VCaP (cell line): ENCODE measurements around the gene ANK3.

Experiments
- H3K27ac ChIP-seq: fragments of 450-650 bp; 2 replicates; pipeline ENCODE4 v1.5.1; 2017
- TF ChIP-seq, protein P1 (sequence below): fragments of 450-650 bp; conservative IDR thresholded peaks from 2 replicates; pipeline ENCODE4 v1.5.1; 2017; ENCODE audit warnings: mild to moderate bottlenecking, moderate library complexity

Gene ANK3

GRCh38 chr10:60096761-60097513 lies 292.7 kb downstream of the ANK3 start:
- TF ChIP-seq, protein P1, sequence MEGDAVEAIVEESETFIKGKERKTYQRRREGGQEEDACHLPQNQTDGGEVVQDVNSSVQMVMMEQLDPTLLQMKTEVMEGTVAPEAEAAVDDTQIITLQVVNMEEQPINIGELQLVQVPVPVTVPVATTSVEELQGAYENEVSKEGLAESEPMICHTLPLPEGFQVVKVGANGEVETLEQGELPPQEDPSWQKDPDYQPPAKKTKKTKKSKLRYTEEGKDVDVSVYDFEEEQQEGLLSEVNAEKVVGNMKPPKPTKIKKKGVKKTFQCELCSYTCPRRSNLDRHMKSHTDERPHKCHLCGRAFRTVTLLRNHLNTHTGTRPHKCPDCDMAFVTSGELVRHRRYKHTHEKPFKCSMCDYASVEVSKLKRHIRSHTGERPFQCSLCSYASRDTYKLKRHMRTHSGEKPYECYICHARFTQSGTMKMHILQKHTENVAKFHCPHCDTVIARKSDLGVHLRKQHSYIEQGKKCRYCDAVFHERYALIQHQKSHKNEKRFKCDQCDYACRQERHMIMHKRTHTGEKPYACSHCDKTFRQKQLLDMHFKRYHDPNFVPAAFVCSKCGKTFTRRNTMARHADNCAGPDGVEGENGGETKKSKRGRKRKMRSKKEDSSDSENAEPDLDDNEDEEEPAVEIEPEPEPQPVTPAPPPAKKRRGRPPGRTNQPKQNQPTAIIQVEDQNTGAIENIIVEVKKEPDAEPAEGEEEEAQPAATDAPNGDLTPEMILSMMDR, result no peak
- H3K27ac ChIP-seq, result no peak overlapping the region

- TF ChIP-seq, protein P1, result no peak
- H3K27ac ChIP-seq, result no peak overlapping the region
Observed at GRCh38 chr10:60093317-60093716, 296.4 kb downstream of the ANK3 start.

DNA sequence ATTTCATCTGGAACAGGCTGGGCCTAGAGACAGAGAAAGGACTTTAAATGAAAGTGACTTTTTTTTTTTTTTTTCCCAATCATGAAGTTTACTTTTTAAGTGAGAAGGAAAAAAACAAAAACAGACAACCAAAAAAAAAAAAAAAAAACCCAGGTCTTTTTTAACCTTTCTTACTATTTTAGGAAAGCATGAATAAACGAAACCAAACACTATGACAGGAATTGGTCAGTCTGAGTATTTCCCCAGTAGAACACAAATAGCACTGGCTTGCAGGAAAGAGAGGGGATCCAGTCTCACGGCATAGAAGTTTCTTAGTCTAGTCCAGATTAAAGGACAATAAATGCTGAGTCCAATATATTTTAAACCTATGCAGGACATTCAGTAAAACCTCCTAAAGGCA lies 302.8 kb downstream of the ANK3 start:
- TF ChIP-seq, protein P1, result no peak
- peak overlapping the region; percentile 60 for H3K27ac ChIP-seq

- TF ChIP-seq, protein P1, result no peak
Observed at GRCh38 chr10:60086421-60086820, 303.3 kb downstream of the ANK3 start.

GRCh38 chr10:60082744-60083344 lies 306.8 kb downstream of the ANK3 start:
- TF ChIP-seq, protein P1, result no peak

More at GRCh38 chr10:60086421-60086820, 303.3 kb downstream of the ANK3 start:
- peak overlapping the region; percentile 60 for H3K27ac ChIP-seq

GRCh38 chr10:60082341-60082740 lies 307.3 kb downstream of the ANK3 start:
- TF ChIP-seq, protein P1, result no peak
- no peak overlapping the region for H3K27ac ChIP-seq

More at GRCh38 chr10:60082744-60083344, 306.8 kb downstream of the ANK3 start:
- no peak overlapping the region for H3K27ac ChIP-seq

GRCh38 chr10:60073781-60074656 lies 315.7 kb downstream of the ANK3 start:
- H3K27ac ChIP-seq, result no peak overlapping the region
- TF ChIP-seq, protein P1, result no peak
